A673 (cell line): ENCODE results near the gene VPS9D1. TPM values are rescaled to one million over a fixed set of nuclear protein-coding genes. Genes with fewer than 3 reads are reported as not detected.

ENCODE experiments used
- BruUV-seq: library from RNA; stranded (reverse); fragments of 400-500 nt; replicated peaks from 2 replicates; lab custom pipeline; 2021; lab: Mats Ljungman, UMichigan
- CTCF ChIA-PET: fragments of 300-600 bp; sonication (Branson Sonifier 250); formaldehyde crosslinking; loops from one replicate; lab custom pipeline; 2022; ENCODE audit warnings: antibody characterized with exemption; lab: Charles Lee
- POLR2A ChIA-PET: fragments of 300-600 bp; sonication (Branson Sonifier 250); formaldehyde crosslinking; loops from one replicate; lab custom pipeline; 2022; ENCODE audit warnings: antibody characterized with exemption; ENCODE audit not compliant: low non-redundant PET; lab: Charles Lee
- DNase-seq: peaks from one replicate; pipeline ENCODE4 v3.0.0-alpha.2; 2015; ENCODE audit warnings: low spot score
- H3K27ac ChIP-seq: fragments of 200-600 bp; sonication (generic); 2 replicates; pipeline ENCODE4 v1.5.1; 2016; ENCODE audit warnings: mixed run types, low read depth, mild to moderate bottlenecking, mixed read lengths, antibody characterized with exemption, low read length; ENCODE audit not compliant: poor library complexity, severe bottlenecking
- H3K27me3 ChIP-seq: fragments of 200-600 bp; sonication (generic); replicated peaks from 2 replicates; pipeline ENCODE4 v1.6.1; 2017; ENCODE audit warnings: mixed run types, low read depth, mild to moderate bottlenecking, mixed read lengths, antibody characterized with exemption, low read length; ENCODE audit not compliant: insufficient read depth, poor library complexity
- H3K36me3 ChIP-seq: fragments of 200-600 bp; sonication (generic); 2 replicates; pipeline ENCODE4 v1.6.1; 2016; ENCODE audit warnings: mixed run types, mild to moderate bottlenecking, mixed read lengths, antibody characterized with exemption, low read length; ENCODE audit not compliant: insufficient read depth, poor library complexity, severe bottlenecking
- H3K4me1 ChIP-seq: fragments of 200-600 bp; sonication (generic); 2 replicates; pipeline ENCODE4 v1.6.1; 2017; ENCODE audit warnings: mixed run types, mild to moderate bottlenecking, mixed read lengths, antibody characterized with exemption, low read length; ENCODE audit not compliant: insufficient read depth, poor library complexity, severe bottlenecking
- H3K4me3 ChIP-seq: fragments of 200-600 bp; sonication (generic); 2 replicates; pipeline ENCODE4 v1.5.1; 2016; ENCODE audit warnings: low read depth, mixed run types, mild to moderate bottlenecking, mixed read lengths, low read length; ENCODE audit not compliant: poor library complexity, severe bottlenecking
- H3K9me3 ChIP-seq: fragments of 200-600 bp; sonication (generic); 2 replicates; pipeline ENCODE4 v1.6.1; 2016; ENCODE audit warnings: mixed run types, low read depth, mild to moderate bottlenecking, mixed read lengths, antibody characterized with exemption, low read length; ENCODE audit not compliant: poor library complexity, severe bottlenecking
- EZH2 ChIP-seq: fragments of 200-600 bp; sonication (generic); IDR thresholded peaks from 2 replicates; pipeline ENCODE4 v1.6.1; 2017; ENCODE audit warnings: borderline replicate concordance, low read depth, mild to moderate bottlenecking, mixed read lengths, antibody characterized with exemption, low read length; ENCODE audit not compliant: poor library complexity, severe bottlenecking
- intact Hi-C: fragments of 100-400 bp; cut with micrococcal nuclease; formaldehyde crosslinking; loops from one replicate; pipeline ENCODE4 v1.10.0; 2022; ENCODE audit not compliant: unreplicated experiment
- total RNA-seq: library from RNA; stranded (reverse); gene quantifications from 2 replicates; pipeline ENCODE4 v1.2.3, GENCODE V29; 2021
- TF ChIP-seq, protein P1 (sequence below): fragments of 300-800, 200-600 bp; sonication (generic); conservative IDR thresholded peaks from 2 replicates; pipeline ENCODE4 v1.5.1; 2017; ENCODE audit warnings: low read depth, mild to moderate bottlenecking, antibody characterized with exemption, low read length, moderate library complexity, mixed read lengths

VPS9D1 gene
- total RNA-seq, 1 experiment from 2014 or later, result 3.4 TPM

DNA sequence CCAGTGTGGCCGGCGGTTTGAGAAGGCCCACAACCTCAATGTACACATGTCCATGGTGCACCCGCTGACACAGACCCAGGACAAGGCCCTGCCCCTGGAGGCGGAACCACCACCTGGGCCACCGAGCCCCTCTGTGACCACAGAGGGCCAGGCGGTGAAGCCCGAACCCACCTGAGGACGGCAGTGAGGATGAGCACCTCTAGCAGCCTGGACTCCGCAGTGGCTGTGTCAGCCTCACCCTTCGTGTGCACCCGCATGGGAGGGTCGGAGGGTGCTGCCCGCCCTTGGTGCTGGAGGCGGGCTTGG is 17.3 kb upstream of the VPS9D1 start:
- no peak for TF ChIP-seq EZH2
- TF ChIP-seq, protein P1, sequence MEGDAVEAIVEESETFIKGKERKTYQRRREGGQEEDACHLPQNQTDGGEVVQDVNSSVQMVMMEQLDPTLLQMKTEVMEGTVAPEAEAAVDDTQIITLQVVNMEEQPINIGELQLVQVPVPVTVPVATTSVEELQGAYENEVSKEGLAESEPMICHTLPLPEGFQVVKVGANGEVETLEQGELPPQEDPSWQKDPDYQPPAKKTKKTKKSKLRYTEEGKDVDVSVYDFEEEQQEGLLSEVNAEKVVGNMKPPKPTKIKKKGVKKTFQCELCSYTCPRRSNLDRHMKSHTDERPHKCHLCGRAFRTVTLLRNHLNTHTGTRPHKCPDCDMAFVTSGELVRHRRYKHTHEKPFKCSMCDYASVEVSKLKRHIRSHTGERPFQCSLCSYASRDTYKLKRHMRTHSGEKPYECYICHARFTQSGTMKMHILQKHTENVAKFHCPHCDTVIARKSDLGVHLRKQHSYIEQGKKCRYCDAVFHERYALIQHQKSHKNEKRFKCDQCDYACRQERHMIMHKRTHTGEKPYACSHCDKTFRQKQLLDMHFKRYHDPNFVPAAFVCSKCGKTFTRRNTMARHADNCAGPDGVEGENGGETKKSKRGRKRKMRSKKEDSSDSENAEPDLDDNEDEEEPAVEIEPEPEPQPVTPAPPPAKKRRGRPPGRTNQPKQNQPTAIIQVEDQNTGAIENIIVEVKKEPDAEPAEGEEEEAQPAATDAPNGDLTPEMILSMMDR, result no peak
- Histone ChIP-seq H3K27ac (no peak overlapping the region), H3K36me3 (peaks cover 94% of the 10 kb centered on the region), H3K4me1 (no peaks in the 10 kb centered on the region), H3K4me3 (no peak overlapping the region), H3K27me3 (no peaks in the 10 kb centered on the region), H3K9me3 (no peaks in the 10 kb centered on the region)
- ChIA-PET CTCF (no interaction called here), POLR2A (no interaction called here)
- no TSS peak for BruUV-seq
- intact Hi-C loops, result no loop called here
- DNase-seq, result no peak

DNA sequence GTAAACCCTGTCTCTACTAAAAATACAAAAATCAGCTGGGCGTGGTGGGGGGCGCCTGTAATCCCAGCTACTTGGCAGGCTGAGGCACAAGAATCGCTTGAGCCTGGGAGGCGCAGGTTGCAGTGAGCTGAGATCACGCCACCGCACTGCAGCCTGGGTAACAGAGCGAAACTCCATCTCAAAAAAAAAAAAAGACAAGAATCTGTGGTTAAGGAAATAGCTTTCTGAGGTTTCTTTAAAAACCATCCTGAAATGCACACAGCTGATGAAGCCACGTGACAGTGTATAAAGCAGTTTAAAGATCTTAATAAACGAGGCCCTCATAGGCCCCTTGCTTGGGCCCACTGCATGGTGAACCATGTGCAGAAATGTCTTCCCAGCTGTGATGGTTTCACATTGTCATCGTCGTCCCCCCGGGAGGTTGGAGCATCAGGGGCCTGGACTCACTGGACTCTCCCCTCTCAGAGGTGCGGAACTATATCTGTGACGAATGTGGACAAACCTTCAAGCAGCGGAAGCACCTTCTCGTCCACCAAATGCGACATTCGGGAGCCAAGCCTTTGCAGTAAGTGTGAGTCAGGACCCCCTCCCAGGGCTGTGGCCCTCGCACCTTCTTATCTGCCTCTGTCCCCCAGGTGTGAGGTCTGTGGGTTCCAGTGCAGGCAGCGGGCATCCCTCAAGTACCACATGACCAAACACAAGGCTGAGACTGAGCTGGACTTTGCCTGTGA is 16.8 kb upstream of the VPS9D1 start:
- intact Hi-C loops, result no loop called here
- TF ChIP-seq EZH2, result no peak
- TF ChIP-seq, protein P1, result no peak
- Histone ChIP-seq H3K27ac (no peak overlapping the region), H3K36me3 (peaks cover 93% of the 10 kb centered on the region), H3K4me3 (no peak overlapping the region), H3K4me1 (no peaks in the 10 kb centered on the region), H3K27me3 (no peaks in the 10 kb centered on the region), H3K9me3 (no peaks in the 10 kb centered on the region)
- DNase-seq, result no peak
- ChIA-PET POLR2A (no interaction called here), CTCF (no interaction called here)
- no TSS peak for BruUV-seq

DNA sequence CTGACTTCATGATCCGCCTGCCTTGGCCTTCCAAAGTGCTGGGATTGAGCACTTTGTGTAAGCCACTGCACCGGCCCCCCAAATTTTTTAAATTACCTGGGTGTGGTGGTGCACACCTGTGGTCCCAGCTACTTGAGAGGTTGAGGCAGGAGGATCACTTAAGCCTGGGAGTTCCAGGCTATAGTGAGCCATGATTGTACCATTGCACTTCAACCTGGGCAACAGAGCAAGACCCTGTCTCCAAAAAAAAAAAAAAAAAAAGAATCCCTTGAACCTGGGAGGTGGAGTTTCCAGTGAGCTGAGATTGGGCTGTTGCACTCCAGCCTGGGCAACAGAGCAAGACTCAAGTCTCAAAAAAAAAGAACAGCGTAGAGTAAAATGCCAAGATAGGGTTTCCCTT is 15.9 kb upstream of the VPS9D1 start:
- no TSS peak for BruUV-seq

More for the DNA sequence above, 15.9 kb upstream of the VPS9D1 start:
- no peaks in the 10 kb centered on the region for H3K27me3 ChIP-seq
- intact Hi-C loops, result no loop called here
- no peaks in the 10 kb centered on the region for H3K9me3 ChIP-seq
- CTCF ChIA-PET, result no interaction called here
- DNase-seq, result no peak
- H3K36me3 ChIP-seq, result peaks cover 94% of the 10 kb centered on the region
- H3K27ac ChIP-seq, result no peak overlapping the region
- no peak overlapping the region for H3K4me3 ChIP-seq
- POLR2A ChIA-PET, result no interaction called here
- no peaks in the 10 kb centered on the region for H3K4me1 ChIP-seq
- TF ChIP-seq EZH2, result no peak
- TF ChIP-seq, protein P1, result no peak
